Endothelial cell of umbilical vein (primary cell): ENCODE measurements around the gene DENND2A. TPM values are rescaled to one million over a fixed set of nuclear protein-coding genes. Genes with fewer than 3 reads are reported as not detected.
A peak's percentile ranks its signal among the peaks of the same experiment; 100 is the strongest.

ENCODE experiments used
- BruUV-seq: library from RNA; stranded (reverse); fragments of 400-500 nt; replicated peaks from 2 replicates; lab custom pipeline; 2021; lab: Mats Ljungman, UMichigan
- CTCF ChIA-PET: fragments of 300-600, 350-600 bp; sonication (Branson Sonifier 250); formaldehyde crosslinking; loops from one replicate; lab custom pipeline; 2021; ENCODE audit warnings: antibody characterized with exemption, inconsistent platforms; lab: Charles Lee
- POLR2A ChIA-PET: fragments of 300-600, 350-600 bp; sonication (Branson Sonifier 250); formaldehyde crosslinking; loops from one replicate; lab custom pipeline; 2021; ENCODE audit warnings: antibody characterized with exemption, inconsistent platforms; lab: Charles Lee
- DNase-seq: peaks from one replicate; pipeline ENCODE4 v3.0.0-alpha.2; 2011; ENCODE audit warnings: low read depth, low spot score
- FAIRE-seq: peaks from 2 replicates; lab custom pipeline; 2011; peaks lifted over from hg19 to GRCh38; lab: Jason Lieb, UNC
- H2AFZ ChIP-seq: 2 replicates; pipeline ENCODE4 v1.6.0; 2012; ENCODE audit warnings: low read depth, low read length, control low read depth, inconsistent platforms
- H3K27ac ChIP-seq: 2 replicates; pipeline ENCODE4 v1.5.1; 2011; ENCODE audit warnings: low read depth, mild to moderate bottlenecking, control low read depth, low read length, moderate library complexity; ENCODE audit not compliant: insufficient read depth
- H3K27me3 ChIP-seq, 2 experiments: 2 replicates each; pipeline versions ENCODE4 v1.6.0 to v1.6.1; 2011; ENCODE audit warnings: low read length in 2 of 2, mixed read lengths in 1 of 2; ENCODE audit not compliant: control insufficient read depth in 2 of 2, insufficient read depth in 2 of 2
- H3K36me3 ChIP-seq, 2 experiments: 2 replicates in 1 of 2; 3 replicates in 1 of 2; pipeline ENCODE4 v1.5.1; 2011; ENCODE audit warnings: low read length in 2 of 2, mild to moderate bottlenecking in 1 of 2, moderate library complexity in 1 of 2; ENCODE audit not compliant: control insufficient read depth in 2 of 2, insufficient read depth in 2 of 2; ENCODE audit errors: extremely low read depth in 1 of 2
- H3K4me1 ChIP-seq: 3 replicates; pipeline ENCODE4 v1.5.1; 2011; ENCODE audit warnings: mild to moderate bottlenecking, low read length; ENCODE audit not compliant: control insufficient read depth, insufficient read depth; ENCODE audit errors: extremely low read depth
- H3K4me2 ChIP-seq: 2 replicates; pipeline ENCODE4 v1.6.1; 2011; ENCODE audit warnings: low read length, control low read depth, mixed read lengths; ENCODE audit not compliant: insufficient read depth
- H3K4me3 ChIP-seq, 3 experiments: fragments of 200-600 bp in 1 of 3; sonication (generic), shearing (Covaris generic) in 1 of 3; replicated peaks in 1 of 3; 2 replicates each; pipeline ENCODE4 v1.5.1; 2011 to 2016; ENCODE audit warnings: control low read depth in 3 of 3, low read length in 3 of 3, mild to moderate bottlenecking in 2 of 3, inconsistent platforms in 1 of 3, low read depth in 1 of 3, moderate library complexity in 1 of 3; ENCODE audit not compliant: insufficient read depth in 1 of 3
- H3K79me2 ChIP-seq: 2 replicates; pipeline ENCODE4 v1.6.0; 2012; ENCODE audit warnings: low read length, inconsistent platforms; ENCODE audit not compliant: control insufficient read depth, insufficient read depth
- H3K9ac ChIP-seq: replicated peaks from 2 replicates; pipeline ENCODE3; 2011; ENCODE audit warnings: low read length, control low read depth; ENCODE audit not compliant: insufficient read depth; ENCODE audit errors: extremely low read depth
- H3K9me1 ChIP-seq: replicated peaks from 3 replicates; pipeline ENCODE4 v1.6.0; 2011; ENCODE audit warnings: mild to moderate bottlenecking, low read length; ENCODE audit not compliant: control insufficient read depth, insufficient read depth; ENCODE audit errors: extremely low read depth
- H3K9me3 ChIP-seq: replicated peaks from 2 replicates; pipeline ENCODE4 v1.5.1; 2012; ENCODE audit warnings: low read length, inconsistent platforms; ENCODE audit not compliant: control insufficient read depth, insufficient read depth
- H4K20me1 ChIP-seq: replicated peaks from 2 replicates; pipeline ENCODE3; 2011; ENCODE audit warnings: mild to moderate bottlenecking, low read length; ENCODE audit not compliant: control insufficient read depth, insufficient read depth; ENCODE audit errors: extremely low read depth
- EZH2 ChIP-seq: IDR thresholded peaks from 2 replicates; pipeline ENCODE4 v1.6.1; 2012; ENCODE audit warnings: borderline replicate concordance, low read depth, mild to moderate bottlenecking, moderate library complexity, low read length, inconsistent platforms; ENCODE audit not compliant: severe bottlenecking
- FOS ChIP-seq: IDR thresholded peaks from 2 replicates; pipeline ENCODE4 v1.6.1; 2011; ENCODE audit warnings: mild to moderate bottlenecking, low read length, moderate library complexity, borderline replicate concordance; ENCODE audit not compliant: insufficient read depth
- GATA2 ChIP-seq: IDR thresholded peaks from 2 replicates; pipeline ENCODE4 v1.7.0; 2011; ENCODE audit warnings: low read depth, mild to moderate bottlenecking, moderate library complexity, mixed read lengths, low read length; ENCODE audit not compliant: insufficient read length, insufficient read depth
- JUN ChIP-seq: IDR thresholded peaks from 2 replicates; pipeline ENCODE4 v1.6.1; 2011; ENCODE audit warnings: borderline replicate concordance, low read depth; ENCODE audit not compliant: insufficient read length, insufficient read depth
- MYC ChIP-seq: IDR thresholded peaks from one replicate; pipeline ENCODE4 v1.6.1; 2011; ENCODE audit warnings: mild to moderate bottlenecking, low read depth, low read length
- POLR2A ChIP-seq: IDR thresholded peaks from 2 replicates; pipeline ENCODE4 v1.6.1; 2012; ENCODE audit warnings: low read depth, mild to moderate bottlenecking, control low read depth, low read length
- POLR2AphosphoS5 ChIP-seq: IDR thresholded peaks from 2 replicates; pipeline ENCODE4 v1.6.1; 2012; ENCODE audit warnings: low read depth, mild to moderate bottlenecking, control low read depth, low read length, moderate library complexity; ENCODE audit not compliant: insufficient read depth
- dilution Hi-C: fragments of 300-500 bp; cut with MboI; formaldehyde crosslinking; loops from one replicate; pipeline ENCODE4 v1.15.0; 2019; ENCODE audit warnings: low sequenced_read_pairs; ENCODE audit not compliant: extremely low pct_ligation_motif_present
- intact Hi-C: fragments of 100-400 bp; cut with micrococcal nuclease; formaldehyde crosslinking; loops from one replicate; pipeline ENCODE4 v1.10.0; 2022
- polyA plus RNA-seq, 4 experiments: library from polyadenylated mRNA; depleted of rRNA in 3 of 4; stranded (reverse) in 3 of 4; unstranded in 1 of 4; fragments of >200 nt; gene quantifications; 2 replicates each; pipeline versions ENCODE4 v1.2.1 to v1.2.3, GENCODE V29; 2011 to 2012; ENCODE audit warnings: missing spikeins in 1 of 4
- total RNA-seq: library from RNA; stranded (reverse); gene quantifications from 2 replicates; pipeline ENCODE4 v1.2.3, GENCODE V29; 2021
- TF ChIP-seq, protein P1 (sequence below): IDR thresholded peaks from 2 replicates; pipeline ENCODE4 v1.6.1; 2011; ENCODE audit not compliant: insufficient read depth, insufficient read length

DENND2A gene
- total and polyA plus RNA-seq, 2 donors (not counting 3 experiments of a cell fraction or from before 2014, with no cell fraction given) = 0.33 TPM; not detected in 1

DNA sequence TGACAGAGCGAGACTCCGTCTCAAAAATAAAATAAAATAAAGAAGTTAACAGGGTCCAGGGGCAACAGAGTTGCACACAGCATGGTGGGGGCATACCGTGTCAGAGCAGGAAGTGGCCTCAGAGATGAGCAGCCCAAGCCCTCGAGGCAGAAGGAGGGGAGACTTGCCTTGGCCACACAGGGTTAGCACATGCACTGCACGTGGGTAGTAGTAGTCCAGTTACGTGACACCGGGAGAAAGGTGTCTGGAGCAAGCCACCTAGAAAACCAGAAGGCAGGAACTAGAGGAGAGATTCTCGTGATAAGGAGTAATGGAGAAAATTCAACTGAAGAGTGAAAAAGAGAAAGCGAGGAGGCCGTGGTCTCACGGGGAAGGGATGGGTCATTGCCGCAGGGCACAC lies 9.8 kb upstream of the DENND2A start:
- no peak for TF ChIP-seq JUN
- no peak for TF ChIP-seq EZH2
- TF ChIP-seq POLR2A = no peak
- TF ChIP-seq, protein P1, sequence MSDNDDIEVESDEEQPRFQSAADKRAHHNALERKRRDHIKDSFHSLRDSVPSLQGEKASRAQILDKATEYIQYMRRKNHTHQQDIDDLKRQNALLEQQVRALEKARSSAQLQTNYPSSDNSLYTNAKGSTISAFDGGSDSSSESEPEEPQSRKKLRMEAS = no peak
- no peak for TF ChIP-seq GATA2
- BruUV-seq = no TSS peak
- Histone ChIP-seq H3K27me3 (no peaks in the 10 kb centered on the region), H3K9ac (no peak overlapping the region), H3K4me2 (no peak overlapping the region), H3K4me1 (peaks cover 4% of the 10 kb centered on the region), H3K9me1 (no peaks in the 10 kb centered on the region), H4K20me1 (no peaks in the 10 kb centered on the region), H3K79me2 (no peaks in the 10 kb centered on the region), H2AFZ (no peak overlapping the region), H3K9me3 (no peaks in the 10 kb centered on the region), H3K4me3 (no peak overlapping the region), H3K27ac (no peak overlapping the region), H3K36me3 (no peaks in the 10 kb centered on the region)
- FAIRE-seq (no peak), DNase-seq (no peak)
- intact Hi-C loops (loop anchor here (5.0 to 10.0 kb wide), 2 partner anchors 306 to 362 kb away; partner anchors contain the start of gene MRPS33), dilution Hi-C loops (no loop called here)
- ChIA-PET POLR2A (no interaction called here), CTCF (interaction anchor here (6.8 kb wide), 1 partner anchor 135 kb away, joined by 202 read pairs; no protein-coding TSS in a partner anchor)

DNA sequence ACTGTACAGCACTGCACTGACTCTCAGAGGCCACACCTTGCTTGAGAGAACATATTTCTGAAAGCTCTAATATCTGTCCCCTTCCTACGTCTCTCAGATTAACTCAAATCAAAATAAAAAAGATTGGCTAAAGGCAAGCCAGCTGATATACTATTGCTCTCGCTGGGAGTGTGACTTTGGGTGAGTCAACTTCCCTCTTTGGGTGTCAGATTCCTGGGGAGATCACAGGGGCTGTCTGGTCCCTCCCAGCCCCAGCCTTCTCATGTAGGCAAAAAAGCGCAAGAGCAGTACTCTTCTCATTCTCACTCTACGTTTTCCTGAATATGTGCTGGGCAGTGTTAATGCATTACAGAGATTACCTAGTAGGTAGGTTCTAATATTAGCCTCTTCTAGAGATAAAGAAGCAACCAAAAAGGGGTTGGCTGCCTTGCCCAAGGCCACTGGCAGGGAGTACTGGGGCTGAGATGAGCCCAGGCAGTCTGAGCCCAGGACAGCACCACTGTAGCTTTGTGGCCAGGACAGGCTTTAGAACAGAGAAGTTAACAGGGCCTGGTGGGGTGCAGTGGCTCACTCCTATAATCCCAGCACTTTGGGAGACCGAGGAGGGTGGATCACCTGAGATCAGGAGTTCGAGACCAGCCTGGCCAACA lies 9.1 kb upstream of the DENND2A start:
- FAIRE-seq (peak; percentile 54), DNase-seq (no peak)
- H4K20me1 ChIP-seq = no peaks in the 10 kb centered on the region
- H2AFZ ChIP-seq = peak overlapping the region; percentile 56
- H3K79me2 ChIP-seq = no peaks in the 10 kb centered on the region
- H3K27ac ChIP-seq = no peak overlapping the region
- dilution Hi-C loops = no loop called here
- H3K4me1 ChIP-seq = peaks cover 4% of the 10 kb centered on the region
- ChIA-PET CTCF (interaction anchor here (6.8 kb wide), 1 partner anchor 134 kb away, joined by 202 read pairs; no protein-coding TSS in a partner anchor), POLR2A (no interaction called here)
- no peak for TF ChIP-seq GATA2
- no peak for TF ChIP-seq MYC
- TF ChIP-seq FOS = peak; percentile 32
- no peak for TF ChIP-seq JUN
- TF ChIP-seq EZH2 = no peak
- TF ChIP-seq POLR2AphosphoS5 = no peak
- BruUV-seq = no TSS peak
- no peak overlapping the region for H3K9ac ChIP-seq
- H3K9me3 ChIP-seq = no peaks in the 10 kb centered on the region
- H3K4me3 ChIP-seq = no peak overlapping the region
- H3K36me3 ChIP-seq = no peaks in the 10 kb centered on the region
- intact Hi-C loops = loop anchor here (5.0 to 10.0 kb wide), 2 partner anchors 305 to 363 kb away; partner anchors contain the start of gene MRPS33
- H3K9me1 ChIP-seq = no peaks in the 10 kb centered on the region
- H3K4me2 ChIP-seq = no peak overlapping the region
- H3K27me3 ChIP-seq = no peaks in the 10 kb centered on the region
